Measurements from ENCODE around the gene ARHGDIB. TPM values are rescaled to one million over a fixed set of nuclear protein-coding genes. Genes with fewer than 3 reads are reported as not detected.

ARHGDIB gene
- 81.7 and 223 TPM in 2 replicates for total RNA-seq

GRCh38 chr12:14961466-14962152 lies at the start of gene ARHGDIB:
TSS of gene ARHGDIB (minus strand) at chr12:14961601. CDS start at chr12:14950712, 10,889 bp downstream.

DNA sequence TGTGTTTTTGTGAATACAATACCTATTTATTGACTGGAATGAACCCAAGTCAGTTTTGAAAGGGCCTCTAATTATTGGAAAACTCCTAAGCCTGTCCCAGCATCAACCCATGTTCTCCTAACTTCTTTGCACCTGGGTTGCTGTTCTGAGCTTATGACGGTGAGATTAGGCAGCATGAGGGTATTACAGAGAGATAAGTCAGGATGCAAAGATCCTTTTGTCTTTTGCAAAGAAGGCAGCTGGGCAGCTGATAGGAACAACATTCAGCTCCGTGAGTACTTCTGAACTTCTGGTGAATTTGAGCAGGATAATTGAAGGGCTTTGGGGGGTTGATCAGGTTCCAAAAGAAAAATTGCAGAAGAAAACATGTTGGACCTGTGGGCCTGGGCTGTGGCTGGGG lies 11.4 kb upstream of the ARHGDIB start, which contains the start of gene PDE6H:
TSS of gene PDE6H (plus strand) at position 227 of the 400 bp plus-strand sequence. CDS start 4,971 bp downstream, outside the sequence.

GRCh38 chr12:14938301-14938700 lies 23.1 kb downstream of the ARHGDIB start, which contains the start of gene ERP27:
TSS of gene ERP27 (minus strand) at chr12:14938537. CDS start at chr12:14938508, 29 bp downstream.

Other genes with a start within 250 kb of the ARHGDIB start
- 11.6 and 13.3 TPM in 2 replicates for gene WBP11, start 158.1 kb downstream of the ARHGDIB start, total RNA-seq
- gene C12orf60, start 157.9 kb downstream of the ARHGDIB start, total RNA-seq: 0.79 and 0.98 TPM in 2 replicates
- 11.1 and 29.1 TPM in 2 replicates for gene SMCO3, start 147.4 kb downstream of the ARHGDIB start, total RNA-seq
- gene ART4, start 118.1 kb downstream of the ARHGDIB start, total RNA-seq: 86.0 and 203 TPM in 2 replicates
- gene MGP, start 75.7 kb downstream of the ARHGDIB start, total RNA-seq: not detected in 2 replicates
- gene ERP27, start 23.1 kb downstream of the ARHGDIB start, total RNA-seq: 14.1 and 41.4 TPM in 2 replicates
- not detected in 2 replicates for gene PDE6H, start 11.4 kb upstream of the ARHGDIB start, total RNA-seq

Measured in placental epithelial cell (primary cell).